ENCODE data around the gene PFKFB3.

- TF ChIP-seq, protein P1, sequence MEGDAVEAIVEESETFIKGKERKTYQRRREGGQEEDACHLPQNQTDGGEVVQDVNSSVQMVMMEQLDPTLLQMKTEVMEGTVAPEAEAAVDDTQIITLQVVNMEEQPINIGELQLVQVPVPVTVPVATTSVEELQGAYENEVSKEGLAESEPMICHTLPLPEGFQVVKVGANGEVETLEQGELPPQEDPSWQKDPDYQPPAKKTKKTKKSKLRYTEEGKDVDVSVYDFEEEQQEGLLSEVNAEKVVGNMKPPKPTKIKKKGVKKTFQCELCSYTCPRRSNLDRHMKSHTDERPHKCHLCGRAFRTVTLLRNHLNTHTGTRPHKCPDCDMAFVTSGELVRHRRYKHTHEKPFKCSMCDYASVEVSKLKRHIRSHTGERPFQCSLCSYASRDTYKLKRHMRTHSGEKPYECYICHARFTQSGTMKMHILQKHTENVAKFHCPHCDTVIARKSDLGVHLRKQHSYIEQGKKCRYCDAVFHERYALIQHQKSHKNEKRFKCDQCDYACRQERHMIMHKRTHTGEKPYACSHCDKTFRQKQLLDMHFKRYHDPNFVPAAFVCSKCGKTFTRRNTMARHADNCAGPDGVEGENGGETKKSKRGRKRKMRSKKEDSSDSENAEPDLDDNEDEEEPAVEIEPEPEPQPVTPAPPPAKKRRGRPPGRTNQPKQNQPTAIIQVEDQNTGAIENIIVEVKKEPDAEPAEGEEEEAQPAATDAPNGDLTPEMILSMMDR (IDR thresholded peaks at IDR 0.05), result no peak
- TF ChIP-seq POLR2A (IDR thresholded peaks at IDR 0.05) (no peak), POLR2AphosphoS5 (IDR thresholded peaks at IDR 0.05; ENCODE audit: insufficient read depth in 1 of 2, low read depth in 1 of 2) (peak in 1 of 2 donors; percentile 67)
These were observed 36.7 kb downstream of the PFKFB3 start for GRCh38 chr10:6239213-6239991.

Data from vagina (tissue), 2 donors.